Activated CD8-positive, alpha-beta memory T cell treated with anti-CD3 and anti-CD28 coated beads for 4 hours (primary cell): ENCODE measurements around the gene TMEM217.

ENCODE experiments used
- DNase-seq, 2 donors: peaks; one replicate each; pipeline ENCODE4 v3.0.0-alpha.2; 2020; ENCODE audit warnings: low read depth in 2 of 2

TMEM217 gene

GRCh38 chr6:37169496-37170272, 88.3 kb downstream of the TMEM217 start, which contains the start of gene PIM1:
PIM1 (plus strand) TSS chr6:37170152; CDS start chr6:37170576, 424 bp downstream.
- DNase-seq, result peak; percentile 98 to 99

- DNase-seq, result peak; percentile 64 to 68
These were observed 89.0 kb downstream of the TMEM217 start for GRCh38 chr6:37168811-37169495.

GRCh38 chr6:37168163-37168758, 89.7 kb downstream of the TMEM217 start:
- DNase-seq, result no peak

GRCh38 chr6:37162740-37163139, 95.2 kb downstream of the TMEM217 start:
- DNase-seq, result no peak
